ENCODE data around the gene PLCB3.

PLCB3 gene

GRCh38 chr11:64224891-64225607, 26.3 kb upstream of the PLCB3 start:
- TF ChIP-seq JUND (IDR thresholded peaks at IDR 0.05; ENCODE audit: low read depth): no peak
- in situ Hi-C loops (cut with HindIII; ENCODE audit: low pct_unique_long_range_greater_than_20kb, low sequenced_read_pairs): no loop called here
- no peak for DNase-seq (ENCODE audit: low read depth in 1 of 2, low spot score in 1 of 2)

GRCh38 chr11:64225608-64226506, 25.5 kb upstream of the PLCB3 start, which contains the start of the genes NUDT22 and TRPT1:
TSS of gene NUDT22 (plus strand) at chr11:64226274. CDS start at chr11:64226653, 379 bp downstream.
TSS of gene TRPT1 (minus strand) at chr11:64226186. CDS start at chr11:64225860, 326 bp downstream.
- peak; percentile 92 to 97 for DNase-seq (ENCODE audit: low read depth in 1 of 2, low spot score in 1 of 2)
- no peak for TF ChIP-seq JUND (IDR thresholded peaks at IDR 0.05; ENCODE audit: low read depth)
- in situ Hi-C loops (cut with HindIII; ENCODE audit: low pct_unique_long_range_greater_than_20kb, low sequenced_read_pairs): no loop called here

GRCh38 chr11:64226507-64227051, 24.8 kb upstream of the PLCB3 start:
- no peak for DNase-seq (ENCODE audit: low read depth in 1 of 2, low spot score in 1 of 2)
- TF ChIP-seq JUND (IDR thresholded peaks at IDR 0.05; ENCODE audit: low read depth): no peak
- in situ Hi-C loops (cut with HindIII; ENCODE audit: low pct_unique_long_range_greater_than_20kb, low sequenced_read_pairs): no loop called here

GRCh38 chr11:64227405-64227956, 23.8 kb upstream of the PLCB3 start:
- in situ Hi-C loops (cut with HindIII; ENCODE audit: low pct_unique_long_range_greater_than_20kb, low sequenced_read_pairs): no loop called here
- TF ChIP-seq JUND (IDR thresholded peaks at IDR 0.05; ENCODE audit: low read depth): no peak
- peak in 1 of 2 experiments; percentile 48 for DNase-seq (ENCODE audit: low read depth in 1 of 2, low spot score in 1 of 2)

- no peak for TF ChIP-seq JUND (IDR thresholded peaks at IDR 0.05; ENCODE audit: low read depth)
- DNase-seq (ENCODE audit: low read depth in 1 of 2, low spot score in 1 of 2): no peak
- in situ Hi-C loops (cut with HindIII; ENCODE audit: low pct_unique_long_range_greater_than_20kb, low sequenced_read_pairs): no loop called here
Measured at GRCh38 chr11:64229090-64229743, 22.1 kb upstream of the PLCB3 start.

- no peak for DNase-seq (ENCODE audit: low read depth in 1 of 2, low spot score in 1 of 2)
- TF ChIP-seq JUND (IDR thresholded peaks at IDR 0.05; ENCODE audit: low read depth): no peak
- in situ Hi-C loops (cut with HindIII; ENCODE audit: low pct_unique_long_range_greater_than_20kb, low sequenced_read_pairs): no loop called here
Measured at GRCh38 chr11:64229744-64230170, 21.6 kb upstream of the PLCB3 start.

- TF ChIP-seq JUND (IDR thresholded peaks at IDR 0.05; ENCODE audit: low read depth): no peak
- DNase-seq (ENCODE audit: low read depth in 1 of 2, low spot score in 1 of 2): peak; percentile 88 to 96
- in situ Hi-C loops (cut with HindIII; ENCODE audit: low pct_unique_long_range_greater_than_20kb, low sequenced_read_pairs): no loop called here
Measured at GRCh38 chr11:64230171-64230984, 21.0 kb upstream of the PLCB3 start, which contains the start of gene DNAJC4. TSS of gene DNAJC4 (plus strand) at chr11:64230548. CDS start at chr11:64230855, 307 bp downstream.

GRCh38 chr11:64230985-64231365, 20.4 kb upstream of the PLCB3 start:
- in situ Hi-C loops (cut with HindIII; ENCODE audit: low pct_unique_long_range_greater_than_20kb, low sequenced_read_pairs): no loop called here

GRCh38 chr11:64231546-64231945, 19.8 kb upstream of the PLCB3 start:
- in situ Hi-C loops (cut with HindIII; ENCODE audit: low pct_unique_long_range_greater_than_20kb, low sequenced_read_pairs): no loop called here
- no peak for DNase-seq (ENCODE audit: low read depth in 1 of 2, low spot score in 1 of 2)
- TF ChIP-seq JUND (IDR thresholded peaks at IDR 0.05; ENCODE audit: low read depth): no peak

More at GRCh38 chr11:64230985-64231365, 20.4 kb upstream of the PLCB3 start:
- TF ChIP-seq JUND (IDR thresholded peaks at IDR 0.05; ENCODE audit: low read depth): no peak
- no peak for DNase-seq (ENCODE audit: low read depth in 1 of 2, low spot score in 1 of 2)

- no peak for DNase-seq (ENCODE audit: low read depth in 1 of 2, low spot score in 1 of 2)
- in situ Hi-C loops (cut with HindIII; ENCODE audit: low pct_unique_long_range_greater_than_20kb, low sequenced_read_pairs): no loop called here
- no peak for TF ChIP-seq JUND (IDR thresholded peaks at IDR 0.05; ENCODE audit: low read depth)
Measured at GRCh38 chr11:64232182-64232966, 19.0 kb upstream of the PLCB3 start.

GRCh38 chr11:64232967-64233315, 18.4 kb upstream of the PLCB3 start:
- no peak for DNase-seq (ENCODE audit: low read depth in 1 of 2, low spot score in 1 of 2)
- TF ChIP-seq JUND (IDR thresholded peaks at IDR 0.05; ENCODE audit: low read depth): no peak
- in situ Hi-C loops (cut with HindIII; ENCODE audit: low pct_unique_long_range_greater_than_20kb, low sequenced_read_pairs): no loop called here

Measured in T47D (cell line).